HepG2 (cell line): Measurements from ENCODE around the gene ZFP36L2. TPM values are rescaled to one million over a fixed set of nuclear protein-coding genes. Genes with fewer than 3 reads are reported as not detected.
A peak's percentile ranks its signal among the peaks of the same experiment; 100 is the strongest.

Experiments used
- ASH2L ChIP-seq: fragments of 300-600, 200-600 bp; sonication (generic); IDR thresholded peaks from 2 replicates; pipeline ENCODE4 v1.7.0; 2017; ENCODE audit warnings: low read depth, mild to moderate bottlenecking, moderate library complexity, mixed read lengths, low read length; ENCODE audit not compliant: insufficient read length
- CBX2 ChIP-seq, 2 experiments: fragments of 200-600 bp in 1 of 2; sonication (generic); formaldehyde crosslinking in 1 of 2; IDR thresholded peaks; 2 replicates each; pipeline versions ENCODE4 v1.7.0 to v1.8.1; 2018 to 2022; ENCODE audit warnings: low read depth in 2 of 2, low read length in 1 of 2, mild to moderate bottlenecking in 1 of 2, missing genetic modification reagents in 1 of 2
- CHCHD3 ChIP-seq: sonication (generic); formaldehyde crosslinking; IDR thresholded peaks from 2 replicates; pipeline ENCODE4 v1.8.0; 2022; ENCODE audit warnings: mild to moderate bottlenecking, missing genetic modification reagents, moderate library complexity
- EP300 ChIP-seq, 3 experiments: sonication (generic) in 1 of 3; formaldehyde crosslinking in 1 of 3; IDR thresholded peaks; 2 replicates each; pipeline versions ENCODE4 v1.5.1 to v1.6.1; 2011 to 2020; ENCODE audit warnings: low read depth in 2 of 3, low read length in 2 of 3, borderline replicate concordance in 1 of 3, improper control_type of control experiment in 1 of 3, mild to moderate bottlenecking in 1 of 3, missing genetic modification reagents in 1 of 3, moderate library complexity in 1 of 3
- ERF ChIP-seq: IDR thresholded peaks from 2 replicates; pipeline ENCODE4 v1.6.1; 2018; ENCODE audit warnings: missing biosample characterization, missing genetic modification reagents
- GTF2F1 ChIP-seq: fragments of 150-350 bp; IDR thresholded peaks from 2 replicates; pipeline ENCODE4 v1.6.1; 2014; ENCODE audit warnings: low read length
- IKZF1 ChIP-seq: fragments of 450-650 bp; IDR thresholded peaks from 2 replicates; pipeline ENCODE4 v1.7.1; 2016
- MLLT10 ChIP-seq: sonication (generic); formaldehyde crosslinking; IDR thresholded peaks from 2 replicates; pipeline ENCODE4 v1.4.0; 2020; ENCODE audit warnings: missing genetic modification reagents
- MLX ChIP-seq: IDR thresholded peaks from 2 replicates; pipeline ENCODE4 v1.6.1; 2016
- NR1H2 ChIP-seq: sonication (generic); formaldehyde crosslinking; IDR thresholded peaks from 2 replicates; pipeline ENCODE4 v1.8.1; 2022; ENCODE audit warnings: low read depth, missing genetic modification reagents, borderline replicate concordance
- PAWR ChIP-seq: sonication (generic); formaldehyde crosslinking; IDR thresholded peaks from 2 replicates; pipeline ENCODE4 v1.4.0; 2020; ENCODE audit warnings: missing genetic modification reagents, mild to moderate bottlenecking, borderline replicate concordance
- RBFOX2 ChIP-seq: fragments of 200-400 bp; formaldehyde crosslinking; IDR thresholded peaks from 2 replicates; pipeline ENCODE4 v1.6.1; 2017; ENCODE audit warnings: low read depth, mild to moderate bottlenecking, low read length
- RBM22 ChIP-seq: fragments of 200-400 bp; formaldehyde crosslinking; optimal IDR thresholded peaks from 2 replicates; pipeline ENCODE3; 2017; ENCODE audit warnings: mild to moderate bottlenecking, low read length, moderate library complexity
- RELA ChIP-seq: sonication (generic); formaldehyde crosslinking; IDR thresholded peaks from 2 replicates; pipeline ENCODE4 v1.4.0; 2020; ENCODE audit warnings: missing genetic modification reagents
- RXRA ChIP-seq: sonication (generic); formaldehyde crosslinking; IDR thresholded peaks from 2 replicates; pipeline ENCODE4 v1.5.1; 2020; ENCODE audit warnings: missing genetic modification reagents
- SMARCE1 ChIP-seq: fragments of 450-650 bp; IDR thresholded peaks from 2 replicates; pipeline ENCODE4 v1.6.1; 2017; ENCODE audit warnings: borderline replicate concordance
- SP5 ChIP-seq: IDR thresholded peaks from 2 replicates; pipeline ENCODE4 v1.6.1; 2016; ENCODE audit warnings: low read depth, borderline replicate concordance
- ZFP1 ChIP-seq: IDR thresholded peaks from 2 replicates; pipeline ENCODE4 v1.6.1; 2016
- ZFP90 ChIP-seq: sonication (generic); formaldehyde crosslinking; IDR thresholded peaks from 2 replicates; pipeline ENCODE4 v1.8.0; 2022; ENCODE audit warnings: missing genetic modification reagents, mild to moderate bottlenecking, inconsistent platforms, borderline replicate concordance
- ZNF17 ChIP-seq: sonication (generic); formaldehyde crosslinking; IDR thresholded peaks from 2 replicates; pipeline ENCODE4 v1.5.0; 2020; ENCODE audit warnings: mild to moderate bottlenecking, missing genetic modification reagents
- ZNF296 ChIP-seq: sonication (generic); formaldehyde crosslinking; conservative IDR thresholded peaks from 2 replicates; pipeline ENCODE4 v1.5.0; 2020; ENCODE audit warnings: mild to moderate bottlenecking, missing genetic modification reagents
- ZNF337 ChIP-seq: sonication (generic); formaldehyde crosslinking; IDR thresholded peaks from 2 replicates; pipeline ENCODE4 v1.5.1; 2020; ENCODE audit warnings: missing genetic modification reagents, low read depth, mild to moderate bottlenecking, borderline replicate concordance
- ZNF44 ChIP-seq: sonication (generic); formaldehyde crosslinking; IDR thresholded peaks from 2 replicates; pipeline ENCODE4 v1.5.1; 2020; ENCODE audit warnings: mild to moderate bottlenecking, missing genetic modification reagents
- ZSCAN31 ChIP-seq: sonication (generic); formaldehyde crosslinking; IDR thresholded peaks from 2 replicates; pipeline ENCODE4 v1.5.0; 2020; ENCODE audit warnings: low read depth, mild to moderate bottlenecking, missing genetic modification reagents
- polyA plus RNA-seq, 8 experiments: library from polyadenylated mRNA; depleted of rRNA in 3 of 8; stranded (reverse) in 7 of 8; unstranded in 1 of 8; fragments of >200 nt; fragmentation: Illumina TruSeq in 4 of 8; extraction: Trizol in 4 of 8; gene quantifications; 2 replicates each; pipeline versions ENCODE4 v1.2.1 to v1.2.3, GENCODE V29; 2011 to 2016; ENCODE audit warnings: low read depth in 4 of 8, missing spikeins in 1 of 8, mixed read lengths in 1 of 8; ENCODE audit not compliant: insufficient read depth in 1 of 8
- total RNA-seq, 5 experiments: library from RNA; depleted of rRNA; stranded (reverse); fragments of >200 nt; fragmentation: Illumina TruSeq; extraction: Trizol; gene quantifications; 2 replicates each; pipeline ENCODE4 v1.2.3, GENCODE V29; 2016; ENCODE audit warnings: low read depth in 1 of 5
- TF ChIP-seq, protein P1 (sequence below): sonication (generic); formaldehyde crosslinking; IDR thresholded peaks from 2 replicates; pipeline ENCODE4 v1.4.0; 2020; ENCODE audit warnings: low read depth, mild to moderate bottlenecking, missing genetic modification reagents
- TF ChIP-seq, protein P2 (sequence below): sonication (generic); formaldehyde crosslinking; IDR thresholded peaks from 2 replicates; pipeline ENCODE4 v1.4.0; 2020; ENCODE audit warnings: missing genetic modification reagents

ZFP36L2 gene
- total and polyA plus RNA-seq, 2 of the 13 experiments (the other 11 are each of a cell fraction or from before 2014, with no cell fraction given), result 11.2 to 21.8 TPM

- TF ChIP-seq MLLT10 (peak; percentile 96), SMARCE1 (no peak), ASH2L (peak; percentile 86), ZSCAN31 (CRISPR knock-in tag) (peak; percentile 22; the same call in 1 of the 2 replicates), PAWR (CRISPR knock-in tag) (no peak), ERF (CRISPR knock-in tag) (peak; percentile 26; the same call in 1 of the 2 replicates), ZNF296 (peak; percentile 72; the same call in 1 of the 2 replicates), ZNF337 (CRISPR knock-in tag) (no peak; the same call in 1 of the 2 replicates), EP300 (IDR thresholded peaks at IDR 0.05; ENCODE audit: low read depth in 2 of 2, low read length in 2 of 2) (no peak), EP300 (CRISPR knock-in tag; IDR thresholded peaks at IDR 0.05; ENCODE audit: borderline replicate concordance) (no peak), RBFOX2 (peak; percentile 55), RELA (no peak), MLX (CRISPR knock-in tag) (peak; percentile 43; the same call in 1 of the 2 replicates), ZNF44 (CRISPR knock-in tag) (no peak), CBX2 (IDR thresholded peaks at IDR 0.05; ENCODE audit: low read depth, low read length) (no peak), CBX2 (CRISPR knock-in tag; IDR thresholded peaks at IDR 0.05; ENCODE audit: low read depth) (no peak), NR1H2 (CRISPR knock-in tag) (peak; percentile 88; the same call in 1 of the 2 replicates), ZNF17 (no peak), GTF2F1 (no peak), ZFP1 (no peak), RXRA (CRISPR knock-in tag) (peak; percentile 46; the same call in 1 of the 2 replicates), SP5 (CRISPR knock-in tag) (no peak), CHCHD3 (no peak), RBM22 (no peak), ZFP90 (CRISPR knock-in tag) (no peak), IKZF1 (no peak)
- TF ChIP-seq, protein P1, sequence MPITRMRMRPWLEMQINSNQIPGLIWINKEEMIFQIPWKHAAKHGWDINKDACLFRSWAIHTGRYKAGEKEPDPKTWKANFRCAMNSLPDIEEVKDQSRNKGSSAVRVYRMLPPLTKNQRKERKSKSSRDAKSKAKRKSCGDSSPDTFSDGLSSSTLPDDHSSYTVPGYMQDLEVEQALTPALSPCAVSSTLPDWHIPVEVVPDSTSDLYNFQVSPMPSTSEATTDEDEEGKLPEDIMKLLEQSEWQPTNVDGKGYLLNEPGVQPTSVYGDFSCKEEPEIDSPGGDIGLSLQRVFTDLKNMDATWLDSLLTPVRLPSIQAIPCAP (CRISPR knock-in tag), result no peak
- TF ChIP-seq, protein P2, sequence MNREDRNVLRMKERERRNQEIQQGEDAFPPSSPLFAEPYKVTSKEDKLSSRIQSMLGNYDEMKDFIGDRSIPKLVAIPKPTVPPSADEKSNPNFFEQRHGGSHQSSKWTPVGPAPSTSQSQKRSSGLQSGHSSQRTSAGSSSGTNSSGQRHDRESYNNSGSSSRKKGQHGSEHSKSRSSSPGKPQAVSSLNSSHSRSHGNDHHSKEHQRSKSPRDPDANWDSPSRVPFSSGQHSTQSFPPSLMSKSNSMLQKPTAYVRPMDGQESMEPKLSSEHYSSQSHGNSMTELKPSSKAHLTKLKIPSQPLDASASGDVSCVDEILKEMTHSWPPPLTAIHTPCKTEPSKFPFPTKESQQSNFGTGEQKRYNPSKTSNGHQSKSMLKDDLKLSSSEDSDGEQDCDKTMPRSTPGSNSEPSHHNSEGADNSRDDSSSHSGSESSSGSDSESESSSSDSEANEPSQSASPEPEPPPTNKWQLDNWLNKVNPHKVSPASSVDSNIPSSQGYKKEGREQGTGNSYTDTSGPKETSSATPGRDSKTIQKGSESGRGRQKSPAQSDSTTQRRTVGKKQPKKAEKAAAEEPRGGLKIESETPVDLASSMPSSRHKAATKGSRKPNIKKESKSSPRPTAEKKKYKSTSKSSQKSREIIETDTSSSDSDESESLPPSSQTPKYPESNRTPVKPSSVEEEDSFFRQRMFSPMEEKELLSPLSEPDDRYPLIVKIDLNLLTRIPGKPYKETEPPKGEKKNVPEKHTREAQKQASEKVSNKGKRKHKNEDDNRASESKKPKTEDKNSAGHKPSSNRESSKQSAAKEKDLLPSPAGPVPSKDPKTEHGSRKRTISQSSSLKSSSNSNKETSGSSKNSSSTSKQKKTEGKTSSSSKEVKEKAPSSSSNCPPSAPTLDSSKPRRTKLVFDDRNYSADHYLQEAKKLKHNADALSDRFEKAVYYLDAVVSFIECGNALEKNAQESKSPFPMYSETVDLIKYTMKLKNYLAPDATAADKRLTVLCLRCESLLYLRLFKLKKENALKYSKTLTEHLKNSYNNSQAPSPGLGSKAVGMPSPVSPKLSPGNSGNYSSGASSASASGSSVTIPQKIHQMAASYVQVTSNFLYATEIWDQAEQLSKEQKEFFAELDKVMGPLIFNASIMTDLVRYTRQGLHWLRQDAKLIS (CRISPR knock-in tag), result peak; percentile 90; the same call in 1 of the 2 replicates
Observed at GRCh38 chr2:43225093-43225787, 1.2 kb downstream of the ZFP36L2 start (continued).
